Type B pancreatic cell (in vitro differentiated cells): Measurements from ENCODE around the gene PINLYP. TPM values are rescaled to one million over a fixed set of nuclear protein-coding genes. Genes with fewer than 3 reads are reported as not detected.

Source experiments
- DNase-seq: peaks from one replicate; pipeline ENCODE4 v3.0.0; 2021; ENCODE audit warnings: mixed read lengths; ENCODE audit not compliant: unreplicated experiment; ENCODE audit errors: extremely low spot score
- H3K27ac Mint-ChIP-seq: 2 replicates; pipeline ENCODE4 v1.8.0; 2021; ENCODE audit warnings: mild to moderate bottlenecking, mixed read lengths
- H3K27me3 Mint-ChIP-seq: 2 replicates; pipeline ENCODE4 v1.8.0; 2021; ENCODE audit warnings: mixed read lengths
- H3K36me3 Mint-ChIP-seq: 2 replicates; pipeline ENCODE4 v1.8.0; 2021; ENCODE audit warnings: mixed read lengths
- H3K4me1 Mint-ChIP-seq: one replicate; pipeline ENCODE4 v1.8.0; 2021; ENCODE audit warnings: mixed read lengths; ENCODE audit not compliant: unreplicated experiment
- H3K4me3 Mint-ChIP-seq: 2 replicates; pipeline ENCODE4 v1.8.0; 2021; ENCODE audit warnings: mild to moderate bottlenecking, mixed read lengths
- H3K9me3 Mint-ChIP-seq: 2 replicates; pipeline ENCODE4 v1.8.0; 2021; ENCODE audit warnings: mixed read lengths
- CTCF ChIP-seq: fragments of 200-600 bp; sonication (generic); conservative IDR thresholded peaks from 2 replicates; pipeline ENCODE4 v1.5.0; 2021; ENCODE audit warnings: antibody characterized with exemption, mild to moderate bottlenecking
- total RNA-seq: library from RNA; stranded (reverse); gene quantifications from 2 replicates; pipeline ENCODE4 v1.2.1, GENCODE V29; 2021; ENCODE audit warnings: low replicate concordance

PINLYP gene
- total RNA-seq, 1 donor from 2014 or later: 6.0 TPM

GRCh38 chr19:43626838-43627237 is 51.2 kb downstream of the PINLYP start:
- H3K4me1 Mint-ChIP-seq: no peaks in the 10 kb centered on the region

GRCh38 chr19:43628646-43629326 is 53.2 kb downstream of the PINLYP start:
- Mint-ChIP-seq H3K9me3 (no peaks in the 10 kb centered on the region), H3K27me3 (no peaks in the 10 kb centered on the region), H3K4me3 (no peak overlapping the region), H3K36me3 (peaks cover 12% of the 10 kb centered on the region), H3K27ac (no peak overlapping the region), H3K4me1 (no peaks in the 10 kb centered on the region)
- TF ChIP-seq CTCF: no peak
- DNase-seq: no peak

More at GRCh38 chr19:43626838-43627237, 51.2 kb downstream of the PINLYP start:
- DNase-seq: no peak
- Mint-ChIP-seq H3K36me3 (peaks cover 15% of the 10 kb centered on the region), H3K9me3 (no peaks in the 10 kb centered on the region), H3K27me3 (no peaks in the 10 kb centered on the region), H3K4me3 (no peak overlapping the region), H3K27ac (no peak overlapping the region)
- no peak for TF ChIP-seq CTCF

GRCh38 chr19:43631491-43631890 is 55.9 kb downstream of the PINLYP start:
- Mint-ChIP-seq H3K36me3 (peaks cover 3% of the 10 kb centered on the region), H3K9me3 (no peaks in the 10 kb centered on the region), H3K27ac (no peak overlapping the region), H3K4me3 (no peak overlapping the region), H3K4me1 (peaks cover 4% of the 10 kb centered on the region), H3K27me3 (no peaks in the 10 kb centered on the region)
- DNase-seq: no peak
- no peak for TF ChIP-seq CTCF

Other genes starting within 250 kb of the PINLYP start
- gene CD177, start 222.1 kb upstream of the PINLYP start, total RNA-seq: 0.29 TPM in 1 of 2 replicates, not detected in the other
- gene TEX101, start 160.9 kb upstream of the PINLYP start, total RNA-seq: not detected in 2 replicates
- gene LYPD3, start 110.2 kb upstream of the PINLYP start, total RNA-seq: 13.3 and 66.4 TPM in 2 replicates
- gene PHLDB3, start 71.1 kb upstream of the PINLYP start, total RNA-seq: 37.9 and 114 TPM in 2 replicates
- 57.3 and 116 TPM in 2 replicates for gene ETHE1, start 48.6 kb upstream of the PINLYP start, total RNA-seq
- gene ZNF575, start 42.6 kb upstream of the PINLYP start, total RNA-seq: 1.8 and 2.6 TPM in 2 replicates
- 33.0 and 63.7 TPM in 2 replicates for gene XRCC1, start 274 bp upstream of the PINLYP start, total RNA-seq
- 37.1 and 41.5 TPM in 2 replicates for gene IRGQ, start 20.3 kb downstream of the PINLYP start, total RNA-seq
- 17.3 and 18.7 TPM in 2 replicates for gene ZNF576, start 20.8 kb downstream of the PINLYP start, total RNA-seq
- gene SRRM5, start 36.3 kb downstream of the PINLYP start, total RNA-seq: 0.56 and 0.69 TPM in 2 replicates
- gene ZNF428, start 43.8 kb downstream of the PINLYP start, total RNA-seq: 31.4 and 76.9 TPM in 2 replicates
- gene CADM4, start 64.0 kb downstream of the PINLYP start, total RNA-seq: 28.2 and 37.9 TPM in 2 replicates
- 18.7 and 32.1 TPM in 2 replicates for gene PLAUR, start 94.4 kb downstream of the PINLYP start, total RNA-seq
- not detected in 2 replicates for gene IRGC, start 140.3 kb downstream of the PINLYP start, total RNA-seq
- gene SMG9, start 179.2 kb downstream of the PINLYP start, total RNA-seq: 44.5 and 64.9 TPM in 2 replicates
- gene KCNN4, start 205.2 kb downstream of the PINLYP start, total RNA-seq: 1.6 and 7.7 TPM in 2 replicates
- 0.85 and 3.9 TPM in 2 replicates for gene LYPD5, start 226.6 kb downstream of the PINLYP start, total RNA-seq